ENCODE results near the gene KCNRG.

GRCh38 chr13:49985129-49985528, 30.1 kb upstream of the KCNRG start:
- TF ChIP-seq NFE2L1 (CRISPR knock-in tag; IDR thresholded peaks at IDR 0.05), result no peak
- no peak for TF ChIP-seq JUN (CRISPR knock-in tag; IDR thresholded peaks at IDR 0.05)
- no peak for TF ChIP-seq ATF2 (CRISPR knock-in tag; IDR thresholded peaks at IDR 0.05; ENCODE audit: borderline replicate concordance, low read depth)

Data from WTC11 (cell line).